B cell (primary cell): ENCODE data around the gene CENPP. TPM values are rescaled to one million over a fixed set of nuclear protein-coding genes. Genes with fewer than 3 reads are reported as not detected.

ENCODE experiments used
- ATAC-seq: fragments of 200-7000 bp; cut with Tn5 transposase; one replicate; pipeline ENCODE4 v1.10.0; 2021; ENCODE audit warnings: low read depth, mild to moderate bottlenecking, moderate number of reproducible peaks, moderate library complexity
- CTCF ChIA-PET: fragments of 350-600 bp; sonication (Branson Sonifier 250); formaldehyde crosslinking; loops from one replicate; lab custom pipeline; 2021; ENCODE audit warnings: antibody characterized with exemption, inconsistent platforms; lab: Charles Lee
- POLR2A ChIA-PET: fragments of 350-600 bp; sonication (Branson Sonifier 250); formaldehyde crosslinking; loops from one replicate; lab custom pipeline; 2021; ENCODE audit warnings: antibody characterized with exemption; lab: Charles Lee
- DNase-seq: peaks from one replicate; pipeline ENCODE4 v3.0.0; 2013
- H2AFZ ChIP-seq: 2 replicates; pipeline ENCODE4 v1.6.1; 2012; ENCODE audit warnings: mild to moderate bottlenecking, low read depth, low read length; ENCODE audit not compliant: insufficient read depth, poor library complexity, severe bottlenecking
- H3K27ac ChIP-seq, 2 donors: 1 replicate in 1 of 2; 2 replicates in 1 of 2; pipeline ENCODE4 v1.5.1; 2012 to 2013; ENCODE audit warnings: low read length in 2 of 2, mild to moderate bottlenecking in 2 of 2, moderate library complexity in 1 of 2
- H3K27me3 ChIP-seq, 4 experiments: fragments of 200-600 bp in 1 of 4; sonication (generic) in 1 of 4; replicated peaks in 1 of 4; 1 replicate in 2 of 4; 2 replicates in 2 of 4; pipeline versions ENCODE4 v1.6.1 to v1.7.0; 2013 to 2016; ENCODE audit warnings: low read length in 3 of 4, mild to moderate bottlenecking in 2 of 4, mixed read lengths in 1 of 4, moderate library complexity in 1 of 4; ENCODE audit not compliant: insufficient read depth in 4 of 4, control insufficient read depth in 3 of 4; ENCODE audit errors: control extremely low read depth in 1 of 4
- H3K36me3 ChIP-seq, 2 experiments: replicated peaks in 1 of 2; 1 replicate in 1 of 2; 2 replicates in 1 of 2; pipeline versions ENCODE4 v1.6.1 to v1.7.1; 2013; ENCODE audit warnings: low read length in 1 of 2; ENCODE audit not compliant: insufficient read depth in 2 of 2, control insufficient read depth in 1 of 2; ENCODE audit errors: control extremely low read depth in 1 of 2, extremely low read depth in 1 of 2
- H3K4me1 ChIP-seq, 2 donors: fragments of 200-600 bp in 1 of 2; sonication (generic) in 1 of 2; 1 replicate in 1 of 2; 2 replicates in 1 of 2; pipeline versions ENCODE4 v1.5.1 to v1.6.1; 2013 to 2017; ENCODE audit warnings: low read length in 2 of 2; ENCODE audit not compliant: control insufficient read depth in 2 of 2, insufficient read depth in 2 of 2
- H3K4me2 ChIP-seq: replicated peaks from 2 replicates; pipeline ENCODE3; 2012; ENCODE audit warnings: mild to moderate bottlenecking, low read depth, low read length; ENCODE audit not compliant: poor library complexity, severe bottlenecking
- H3K4me3 ChIP-seq, 5 experiments: fragments of 200-600 bp in 1 of 5; sonication (generic) in 1 of 5; 1 replicate in 3 of 5; 2 replicates in 2 of 5; pipeline versions ENCODE4 v1.5.1 to v1.7.0; 2011 to 2016; ENCODE audit warnings: low read length in 4 of 5, mild to moderate bottlenecking in 4 of 5, low read depth in 2 of 5, control low read depth in 1 of 5, moderate library complexity in 1 of 5; ENCODE audit not compliant: insufficient read depth in 1 of 5; ENCODE audit errors: control extremely low read depth in 1 of 5, extremely low read depth in 1 of 5
- H3K79me2 ChIP-seq: fragments of 200-600 bp; sonication (generic); one replicate; pipeline ENCODE4 v1.6.0; 2016; ENCODE audit warnings: low read length; ENCODE audit not compliant: control insufficient read depth, insufficient read depth
- H3K9ac ChIP-seq: fragments of 200-600 bp; sonication (generic); 2 replicates; pipeline ENCODE4 v1.6.1; 2017; ENCODE audit warnings: mild to moderate bottlenecking, low read length, moderate library complexity
- H3K9me3 ChIP-seq, 3 donors: one replicate each; pipeline versions ENCODE4 v1.6.1 to v1.7.1; 2013; ENCODE audit warnings: low read length in 2 of 3; ENCODE audit not compliant: control insufficient read depth in 2 of 3, insufficient read depth in 1 of 3; ENCODE audit errors: control extremely low read depth in 1 of 3
- H4K20me1 ChIP-seq: 2 replicates; pipeline ENCODE4 v1.6.0; 2012; ENCODE audit warnings: mild to moderate bottlenecking, low read length; ENCODE audit not compliant: insufficient read depth, control insufficient read depth, poor library complexity, severe bottlenecking
- H3K27ac Mint-ChIP-seq: one replicate; pipeline ENCODE4 v1.8.0; 2021; ENCODE audit warnings: mixed read lengths
- H3K27me3 Mint-ChIP-seq: one replicate; pipeline ENCODE4 v1.8.0; 2021; ENCODE audit warnings: mixed read lengths
- H3K4me1 Mint-ChIP-seq: one replicate; pipeline ENCODE4 v1.8.0; 2021; ENCODE audit warnings: mixed read lengths
- H3K4me3 Mint-ChIP-seq: one replicate; pipeline ENCODE4 v1.8.0; 2021; ENCODE audit warnings: mixed read lengths
- H3K9me3 Mint-ChIP-seq: one replicate; pipeline ENCODE4 v1.8.0; 2022; ENCODE audit warnings: mixed read lengths; ENCODE audit not compliant: insufficient read depth
- CTCF ChIP-seq: fragments of 200-600 bp; IDR thresholded peaks from one replicate; pipeline ENCODE4 v1.8.0; 2022; ENCODE audit warnings: antibody characterized with exemption, mild to moderate bottlenecking
- EZH2 ChIP-seq: IDR thresholded peaks from 2 replicates; pipeline ENCODE4 v1.6.1; 2012; ENCODE audit warnings: borderline replicate concordance, low read depth, mild to moderate bottlenecking, moderate library complexity, low read length; ENCODE audit not compliant: insufficient read depth, poor library complexity, severe bottlenecking
- WGBS: methylation state at CpG from one replicate; pipeline ENCODE4 v1.1.5; 2013; ENCODE audit warnings: missing lambda C conversion rate; ENCODE audit not compliant: insufficient coverage; 5-methylcytosine and 5-hydroxymethylcytosine counted together
- intact Hi-C: fragments of 100-400 bp; cut with micrococcal nuclease; formaldehyde crosslinking; loops from one replicate; pipeline ENCODE4 v1.10.0; 2022
- polyA plus RNA-seq: library from polyadenylated mRNA; depleted of rRNA; stranded (reverse); fragments of >200 nt; gene quantifications from 2 replicates; pipeline ENCODE4 v1.2.3, GENCODE V29; 2012
- total RNA-seq, 2 donors: library from RNA; stranded (reverse); fragments of 120-200 nt in 1 of 2; gene quantifications; 1 replicate in 1 of 2; 2 replicates in 1 of 2; pipeline versions ENCODE4 v1.2.3 to v1.2.4, GENCODE V29; 2013 to 2022

CENPP gene
- total and polyA plus RNA-seq, 2 donors (not counting 1 experiment from before 2014, with no cell fraction given): 1.4 to 6.2 TPM

GRCh38 chr9:92426501-92427145 lies 100.9 kb downstream of the CENPP start:
- WGBS: 100% methylated on average over 3 of the region's 5 CpGs
- no peak overlapping the region for H3K4me3 Mint-ChIP-seq
- Histone ChIP-seq H3K4me1 (no peaks in the 10 kb centered on the region), H3K27me3 (no peaks in the 10 kb centered on the region), H3K9me3 (no peaks in the 10 kb centered on the region), H3K4me3 (no peak overlapping the region), H3K9ac (no peak overlapping the region), H3K27ac (no peak overlapping the region), H3K79me2 (no peaks in the 10 kb centered on the region), H3K36me3 (no peaks in the 10 kb centered on the region), H4K20me1 (no peaks in the 10 kb centered on the region), H2AFZ (no peak overlapping the region), H3K4me2 (no peak overlapping the region)
- TF ChIP-seq CTCF (no peak), EZH2 (no peak)
- ATAC-seq (no peak), DNase-seq (no peak)
- intact Hi-C loops: no loop called here
- no peak overlapping the region for H3K27ac Mint-ChIP-seq
- H3K9me3 Mint-ChIP-seq: no peaks in the 10 kb centered on the region
- POLR2A ChIA-PET: no interaction called here
- no peaks in the 10 kb centered on the region for H3K27me3 Mint-ChIP-seq
- CTCF ChIA-PET: no interaction called here
- H3K4me1 Mint-ChIP-seq: no peaks in the 10 kb centered on the region

GRCh38 chr9:92429836-92430235 lies 104.1 kb downstream of the CENPP start:
- Histone ChIP-seq H3K36me3 (no peaks in the 10 kb centered on the region), H3K4me3 (no peak overlapping the region), H3K4me2 (no peak overlapping the region), H3K9me3 (no peaks in the 10 kb centered on the region), H2AFZ (no peak overlapping the region), H3K79me2 (no peaks in the 10 kb centered on the region), H4K20me1 (no peaks in the 10 kb centered on the region), H3K9ac (no peak overlapping the region), H3K27me3 (no peaks in the 10 kb centered on the region), H3K4me1 (no peaks in the 10 kb centered on the region), H3K27ac (no peak overlapping the region)
- ChIA-PET POLR2A (no interaction called here), CTCF (no interaction called here)
- no peak for TF ChIP-seq EZH2
- TF ChIP-seq CTCF: no peak
- no peaks in the 10 kb centered on the region for H3K9me3 Mint-ChIP-seq
- no peak overlapping the region for H3K27ac Mint-ChIP-seq
- no peaks in the 10 kb centered on the region for H3K27me3 Mint-ChIP-seq
- no peak for DNase-seq
- no CpG with 5 or more reads among the region's 2 CpGs for WGBS
- H3K4me3 Mint-ChIP-seq: no peak overlapping the region
- no peaks in the 10 kb centered on the region for H3K4me1 Mint-ChIP-seq
- intact Hi-C loops: no loop called here
- ATAC-seq: no peak
